Neural cell (in vitro differentiated cells): ENCODE measurements around the gene ZC3H12D.

Source experiments
- EP300 ChIP-seq: fragments of 450-650 bp; conservative IDR thresholded peaks from 2 replicates; pipeline ENCODE4 v1.6.1; 2014; ENCODE audit warnings: antibody characterized with exemption, mild to moderate bottlenecking, moderate library complexity; ENCODE audit not compliant: poor library complexity, severe bottlenecking
- MXI1 ChIP-seq: fragments of 450-650 bp; conservative IDR thresholded peaks from 2 replicates; pipeline ENCODE4 v1.6.1; 2014; ENCODE audit warnings: antibody characterized with exemption, mild to moderate bottlenecking; ENCODE audit not compliant: poor library complexity, severe bottlenecking
- POLR2AphosphoS5 ChIP-seq: IDR thresholded peaks from 2 replicates; pipeline ENCODE4 v1.6.1; 2012
- RAD21 ChIP-seq: fragments of 450-650 bp; conservative IDR thresholded peaks from 2 replicates; pipeline ENCODE4 v1.6.1; 2014; ENCODE audit warnings: antibody characterized with exemption, mild to moderate bottlenecking, moderate library complexity
- TAF1 ChIP-seq: IDR thresholded peaks from 2 replicates; pipeline ENCODE4 v1.6.1; 2012; ENCODE audit warnings: low read depth
- TF ChIP-seq, protein P1 (sequence below): fragments of 450-650 bp; IDR thresholded peaks from 2 replicates; pipeline ENCODE4 v1.5.1; 2014; ENCODE audit warnings: antibody characterized with exemption, mild to moderate bottlenecking, moderate library complexity; ENCODE audit not compliant: poor library complexity, severe bottlenecking

DNA sequence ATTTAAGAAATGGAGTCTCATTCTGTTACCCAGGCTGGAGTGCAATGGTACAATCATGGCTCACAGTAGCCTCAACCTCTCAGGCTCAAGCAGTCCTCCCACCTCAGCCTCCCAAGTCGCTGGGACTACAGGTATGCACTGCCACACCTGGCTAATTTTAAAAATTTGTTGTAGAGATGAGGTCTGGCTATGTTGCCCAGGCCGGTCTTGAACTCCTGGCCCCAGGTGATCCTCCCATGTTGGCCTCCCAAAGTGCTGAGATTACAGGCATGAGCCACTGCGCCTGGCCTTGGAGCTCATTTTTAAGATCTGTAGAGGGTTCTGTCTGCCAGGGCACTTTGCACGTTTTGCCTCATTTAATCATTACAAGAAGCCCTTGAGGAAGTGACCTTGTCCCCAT, 17.5 kb downstream of the ZC3H12D start:
- TF ChIP-seq POLR2AphosphoS5: no peak
- TF ChIP-seq, protein P1, sequence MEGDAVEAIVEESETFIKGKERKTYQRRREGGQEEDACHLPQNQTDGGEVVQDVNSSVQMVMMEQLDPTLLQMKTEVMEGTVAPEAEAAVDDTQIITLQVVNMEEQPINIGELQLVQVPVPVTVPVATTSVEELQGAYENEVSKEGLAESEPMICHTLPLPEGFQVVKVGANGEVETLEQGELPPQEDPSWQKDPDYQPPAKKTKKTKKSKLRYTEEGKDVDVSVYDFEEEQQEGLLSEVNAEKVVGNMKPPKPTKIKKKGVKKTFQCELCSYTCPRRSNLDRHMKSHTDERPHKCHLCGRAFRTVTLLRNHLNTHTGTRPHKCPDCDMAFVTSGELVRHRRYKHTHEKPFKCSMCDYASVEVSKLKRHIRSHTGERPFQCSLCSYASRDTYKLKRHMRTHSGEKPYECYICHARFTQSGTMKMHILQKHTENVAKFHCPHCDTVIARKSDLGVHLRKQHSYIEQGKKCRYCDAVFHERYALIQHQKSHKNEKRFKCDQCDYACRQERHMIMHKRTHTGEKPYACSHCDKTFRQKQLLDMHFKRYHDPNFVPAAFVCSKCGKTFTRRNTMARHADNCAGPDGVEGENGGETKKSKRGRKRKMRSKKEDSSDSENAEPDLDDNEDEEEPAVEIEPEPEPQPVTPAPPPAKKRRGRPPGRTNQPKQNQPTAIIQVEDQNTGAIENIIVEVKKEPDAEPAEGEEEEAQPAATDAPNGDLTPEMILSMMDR: no peak
- TF ChIP-seq TAF1: no peak
- TF ChIP-seq RAD21: no peak
- no peak for TF ChIP-seq EP300
- TF ChIP-seq MXI1: no peak
